HG03457 (cell line): ENCODE measurements around the gene RUNX1.

ENCODE experiments used
- ATAC-seq: cut with Tn5 transposase; IDR thresholded peaks from one replicate; pipeline ENCODE4 v1.9.1; 2021; ENCODE audit warnings: moderate number of reproducible peaks; ENCODE audit not compliant: unreplicated experiment

Gene RUNX1

DNA sequence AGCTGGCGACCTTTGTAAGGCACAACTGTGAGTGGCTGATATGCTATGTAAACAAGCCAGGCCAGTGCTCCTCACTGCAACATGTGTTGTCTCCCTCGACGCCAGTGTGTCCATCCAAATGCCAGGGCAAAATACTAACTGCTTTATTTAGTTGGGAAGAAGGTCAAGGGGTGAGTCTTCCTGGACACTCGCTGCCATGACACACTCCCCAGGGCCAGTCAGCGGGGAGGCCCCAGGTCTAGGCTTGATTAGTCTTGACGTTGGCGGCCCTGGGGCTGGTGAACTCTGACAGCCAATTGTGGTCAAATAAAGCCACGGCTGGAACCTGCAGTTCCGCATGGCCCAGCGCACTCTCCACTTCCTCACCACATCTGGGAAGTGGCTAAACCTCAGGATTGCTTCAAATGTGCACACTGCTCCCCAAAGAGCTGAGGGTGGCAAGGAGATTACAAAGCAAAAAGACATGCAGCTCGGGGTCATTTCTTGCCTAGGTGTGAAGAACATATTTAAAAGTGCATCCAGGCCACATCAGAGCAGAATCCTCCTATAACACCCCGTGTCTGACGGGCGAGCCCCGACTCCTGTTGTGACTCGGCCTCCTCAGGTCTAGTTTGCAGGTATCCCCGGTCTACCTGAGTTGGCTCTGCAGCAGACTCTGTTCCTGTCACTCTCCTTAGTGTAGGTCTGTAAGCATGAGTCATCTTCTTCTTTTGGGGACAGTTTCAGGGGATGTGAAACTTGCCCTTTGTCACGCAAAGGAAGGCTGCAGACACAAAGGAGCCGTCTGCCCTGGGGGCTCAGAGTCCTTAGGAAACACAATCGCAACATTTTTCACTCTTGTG is 183.5 kb downstream of the RUNX1 start:
- peak; percentile 83 for ATAC-seq

DNA sequence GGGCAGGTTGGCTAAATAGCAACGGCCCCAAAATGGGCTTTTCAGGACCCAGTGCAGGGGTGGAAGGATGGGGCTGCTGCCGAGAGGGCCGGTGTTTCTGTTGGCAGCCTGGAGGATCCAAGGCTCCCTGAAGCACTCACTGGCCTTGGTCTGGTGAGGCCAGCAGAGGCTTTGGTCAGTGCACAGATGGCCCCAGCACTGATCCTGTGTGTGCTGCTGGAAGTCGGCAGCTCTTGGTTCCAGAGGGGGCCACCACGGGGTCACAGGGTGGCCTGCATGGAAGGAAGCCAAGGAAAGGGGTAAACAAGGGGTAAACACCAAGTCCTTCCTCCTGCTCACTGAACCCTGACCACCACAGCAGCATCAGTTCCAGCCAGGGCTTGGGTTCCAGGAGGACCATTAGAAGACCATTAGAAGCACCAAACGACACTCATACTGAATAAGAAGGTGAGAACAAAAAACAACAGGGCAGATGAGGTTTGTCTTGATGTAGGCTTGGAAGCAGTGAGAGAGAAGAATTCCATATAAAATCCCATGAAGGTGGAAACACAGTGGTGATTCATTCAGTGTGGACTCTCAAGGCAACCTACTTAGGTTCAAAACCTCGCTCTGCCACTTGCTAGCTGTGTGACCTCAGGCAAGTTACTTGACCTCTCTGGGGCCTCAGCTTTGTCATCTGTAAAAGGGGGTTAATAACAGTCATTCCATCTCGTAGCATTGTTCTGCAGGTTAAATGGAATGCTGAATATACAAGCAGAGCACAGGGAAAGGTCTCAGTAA is 184.5 kb downstream of the RUNX1 start:
- ATAC-seq = no peak

DNA sequence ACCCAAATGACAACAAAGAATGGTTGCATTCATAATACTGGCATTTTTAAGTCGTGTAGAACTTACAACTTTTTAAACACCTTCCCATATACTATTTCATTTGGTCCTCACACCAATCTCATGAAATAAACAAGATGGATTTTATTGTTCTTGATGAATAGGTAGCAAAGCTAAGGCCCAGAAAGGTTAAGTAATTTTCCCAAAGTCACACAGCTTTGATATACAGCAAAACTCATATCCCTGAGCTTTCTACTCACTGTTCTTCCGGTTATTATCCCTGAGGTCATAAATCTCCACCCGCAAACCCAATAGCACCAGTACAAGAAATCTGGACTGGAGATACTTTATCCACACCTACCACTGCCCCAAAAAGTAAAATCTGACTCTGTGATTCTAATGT is 186.2 kb downstream of the RUNX1 start:
- no peak for ATAC-seq

- ATAC-seq = no peak
Observed at GRCh38 chr21:34861258-34861657, 187.8 kb downstream of the RUNX1 start.

DNA sequence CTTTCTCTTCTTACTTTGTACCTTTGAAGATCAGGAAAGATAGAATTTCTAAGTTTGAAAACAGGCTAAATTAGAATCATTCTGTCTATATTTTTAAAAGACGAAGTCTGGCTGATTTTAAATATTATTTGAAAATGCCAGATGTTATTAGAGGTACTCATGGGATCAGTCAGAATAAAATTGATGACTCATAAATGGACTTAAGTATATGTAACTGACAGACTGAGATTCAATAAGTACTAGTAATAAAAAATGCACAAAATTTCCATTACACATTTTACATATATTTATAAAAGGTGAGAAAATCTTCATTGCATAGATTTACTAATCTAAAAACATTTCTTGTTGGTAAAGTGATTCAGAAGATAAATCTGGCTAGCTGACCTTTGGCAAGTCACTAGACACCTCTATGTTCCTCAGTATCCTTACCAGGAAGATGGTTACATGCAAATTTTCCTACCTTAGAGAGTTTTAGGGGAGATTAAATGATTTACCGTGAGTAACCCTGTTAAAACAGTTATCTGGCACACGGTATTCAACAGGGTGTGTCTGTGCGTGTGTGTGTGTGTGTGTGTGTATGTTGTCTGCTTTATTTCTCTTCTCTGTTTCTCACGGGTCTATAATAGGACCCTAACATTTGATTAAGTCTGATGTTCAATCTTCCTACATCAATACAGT is 189.0 kb downstream of the RUNX1 start:
- ATAC-seq = no peak

DNA sequence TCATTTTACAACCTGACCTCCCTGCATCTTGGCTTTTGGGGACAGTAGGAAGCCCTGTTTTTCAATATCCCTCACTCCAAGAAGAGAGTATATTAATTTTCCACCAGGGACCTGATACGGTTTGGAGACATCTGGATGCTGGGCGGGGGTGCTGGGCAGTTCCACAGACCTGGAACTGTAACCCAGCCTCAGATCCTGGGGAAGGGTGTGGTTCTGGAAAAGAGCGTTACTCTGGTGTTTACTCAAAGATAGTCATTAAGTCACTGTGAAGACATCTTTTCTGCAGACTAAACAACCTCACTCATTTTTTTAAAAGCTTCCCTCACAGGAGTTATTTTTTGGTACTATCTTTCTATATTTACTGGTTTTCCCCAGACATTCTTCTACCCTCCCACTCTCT is 190.5 kb downstream of the RUNX1 start:
- ATAC-seq = no peak

- no peak for ATAC-seq
Observed at GRCh38 chr21:34857874-34858273, 191.2 kb downstream of the RUNX1 start.

- ATAC-seq = no peak
Observed at GRCh38 chr21:34857122-34857713, 191.9 kb downstream of the RUNX1 start.

- ATAC-seq = no peak
Observed at GRCh38 chr21:34852448-34852847, 196.7 kb downstream of the RUNX1 start.

DNA sequence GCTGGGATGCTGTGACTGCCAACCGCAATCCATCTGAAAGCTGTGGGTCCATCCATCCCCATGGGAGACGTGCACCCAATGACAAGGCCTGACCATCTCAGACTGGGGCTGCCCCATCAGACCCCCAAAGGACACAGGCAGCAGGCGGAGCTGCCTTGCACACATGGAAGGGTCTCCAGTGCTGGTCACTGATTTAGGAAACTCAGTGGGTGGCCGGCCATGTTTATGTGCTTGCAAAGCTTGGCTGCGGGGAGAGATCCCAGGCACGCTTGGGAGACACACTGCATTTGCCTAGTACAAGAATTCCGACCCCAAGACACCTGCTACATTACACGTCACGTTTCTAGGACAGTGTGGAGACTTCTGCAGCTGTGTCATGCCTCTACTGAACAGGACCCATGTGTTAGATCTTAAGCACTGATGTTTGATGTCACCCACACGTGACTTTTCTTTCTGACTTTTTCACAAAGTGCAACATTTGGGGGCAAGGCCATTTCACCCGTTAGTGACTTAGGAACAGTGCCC is 198.9 kb downstream of the RUNX1 start:
- ATAC-seq = no peak

DNA sequence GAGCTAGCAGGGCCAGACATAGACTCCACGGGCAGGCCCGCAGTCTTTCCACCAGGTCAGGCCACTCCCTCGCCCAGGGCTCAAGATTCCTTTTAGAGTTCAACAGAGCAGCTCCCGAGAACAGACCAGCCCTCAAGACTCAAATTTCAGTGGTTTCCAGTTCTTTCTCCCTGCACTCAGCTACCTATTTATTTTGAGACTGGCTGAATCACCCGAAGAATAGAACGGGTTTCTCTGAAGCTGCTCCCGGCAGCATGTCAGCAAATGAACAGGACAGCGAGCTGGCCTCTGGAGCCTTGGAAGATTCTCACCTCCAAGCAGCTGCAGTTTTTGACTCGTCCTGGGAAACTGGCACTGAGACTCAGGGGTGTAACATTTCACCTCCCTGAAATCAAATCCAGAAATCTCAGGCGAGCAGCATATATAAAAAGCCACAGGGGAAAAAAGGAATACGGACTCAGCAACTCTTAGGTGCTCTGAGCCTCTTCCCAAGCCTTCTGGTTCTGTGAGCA is 202.4 kb downstream of the RUNX1 start:
- ATAC-seq = no peak

GRCh38 chr21:34845521-34846451 is 203.3 kb downstream of the RUNX1 start:
- peak; percentile 84 for ATAC-seq

DNA sequence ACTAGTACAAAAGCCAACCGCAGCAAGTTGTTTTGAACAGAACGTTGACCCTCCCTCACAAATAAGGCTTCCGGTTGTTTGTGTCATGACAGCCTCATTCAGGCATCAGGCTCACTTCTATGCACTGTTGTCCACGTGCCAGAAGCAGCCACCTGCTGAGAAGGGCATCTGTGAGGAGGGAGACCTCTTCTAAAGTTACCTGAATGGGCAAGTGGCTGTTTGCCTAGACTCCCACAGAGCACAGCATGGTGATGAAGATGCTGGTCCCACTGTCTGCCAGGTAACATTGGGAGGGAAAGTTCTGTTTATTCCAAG is 204.2 kb downstream of the RUNX1 start:
- no peak for ATAC-seq

- ATAC-seq = no peak
Observed at GRCh38 chr21:34844013-34844923, 204.8 kb downstream of the RUNX1 start.

- no peak for ATAC-seq
Observed at GRCh38 chr21:34843562-34843961, 205.5 kb downstream of the RUNX1 start.

DNA sequence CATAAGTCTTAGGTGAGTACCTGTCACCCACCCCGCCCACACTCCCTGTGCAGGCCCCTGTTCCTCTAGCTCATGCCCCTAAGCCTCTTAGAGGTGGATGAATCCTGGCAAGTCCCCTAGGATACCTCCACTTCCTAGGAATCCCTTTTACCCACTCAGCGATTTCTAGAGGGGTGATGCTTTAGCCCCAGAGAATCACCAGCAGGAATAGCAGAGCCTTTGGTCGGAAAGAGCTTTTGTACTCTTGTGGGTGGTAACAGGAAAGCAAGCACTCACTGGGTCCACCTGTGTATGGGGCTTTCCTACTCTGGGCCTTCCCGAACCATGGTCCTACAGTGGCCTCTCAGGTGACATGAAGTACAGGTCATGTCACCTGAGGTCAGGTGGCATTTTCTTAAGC is 207.9 kb downstream of the RUNX1 start:
- ATAC-seq = no peak

DNA sequence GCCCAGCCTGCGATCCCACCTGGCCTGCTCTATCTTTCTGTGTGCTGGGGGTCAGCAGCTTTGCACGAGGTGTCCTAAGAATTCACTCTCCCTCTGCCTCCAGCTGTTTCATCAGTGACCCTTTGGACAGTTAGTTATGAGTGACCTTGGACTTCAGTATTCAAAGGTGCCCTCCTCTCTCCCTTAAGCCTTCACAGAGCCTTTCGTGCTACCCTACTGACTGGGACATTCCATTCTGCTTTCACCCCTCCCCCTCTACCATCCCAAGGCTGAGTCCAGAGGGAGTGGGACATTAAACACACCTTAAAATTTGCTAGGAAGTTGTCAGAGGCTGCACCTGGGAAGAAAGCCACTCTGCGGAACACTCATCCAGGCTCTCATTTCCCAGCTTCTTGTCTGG is 208.4 kb downstream of the RUNX1 start:
- ATAC-seq = no peak

- no peak for ATAC-seq
Observed at GRCh38 chr21:34838956-34839820, 209.9 kb downstream of the RUNX1 start.
